HuH-7 (cell line): ENCODE results near the gene IGFL2.
"Not testable (repeated sequence)": the region's sequence is repeated elsewhere in the genome, so short reads cannot be mapped to it uniquely, and the experiment has no call there.

Source experiments
- DNase-seq: peaks from one replicate; pipeline ENCODE4 v3.0.0; 2011; ENCODE audit warnings: low spot score

Gene IGFL2

DNA sequence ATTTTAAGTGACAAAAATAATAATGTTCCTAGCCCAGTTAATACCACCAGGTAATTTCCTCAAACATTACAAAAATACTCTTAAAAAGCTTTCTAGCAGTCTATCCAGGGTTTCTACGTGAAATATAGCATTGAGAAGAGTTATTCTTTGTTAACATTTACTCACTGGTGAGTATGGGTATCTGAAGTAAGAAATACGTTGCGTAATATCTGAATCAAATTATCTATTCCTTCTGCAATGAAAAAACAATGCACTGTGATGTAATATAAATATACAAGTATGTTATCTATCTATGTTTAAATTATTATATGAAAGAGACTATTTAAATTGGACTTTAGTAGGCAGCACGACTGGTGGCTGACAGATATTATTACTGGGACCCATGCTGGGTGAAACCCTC lies 5.7 kb upstream of the IGFL2 start:
- DNase-seq, result no peak

DNA sequence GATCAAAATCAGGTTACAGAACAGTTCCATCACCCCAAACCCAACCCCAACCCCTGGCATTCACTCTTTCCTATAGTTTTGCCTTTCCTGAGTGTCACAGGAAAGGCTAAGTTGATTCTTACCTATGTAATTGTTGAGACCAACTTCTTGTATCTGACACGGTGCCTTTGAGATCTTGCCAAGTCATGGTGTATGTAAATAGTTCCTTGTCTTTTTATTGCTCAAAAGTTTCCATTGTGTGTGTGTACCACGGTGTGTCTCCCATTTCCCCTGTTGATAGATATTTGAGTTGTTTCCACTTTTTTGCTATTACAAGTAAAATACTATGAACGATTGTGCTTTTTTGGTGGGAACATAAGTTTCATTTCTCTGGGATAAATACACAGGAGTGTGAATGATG lies 3.3 kb upstream of the IGFL2 start:
- no peak for DNase-seq

DNA sequence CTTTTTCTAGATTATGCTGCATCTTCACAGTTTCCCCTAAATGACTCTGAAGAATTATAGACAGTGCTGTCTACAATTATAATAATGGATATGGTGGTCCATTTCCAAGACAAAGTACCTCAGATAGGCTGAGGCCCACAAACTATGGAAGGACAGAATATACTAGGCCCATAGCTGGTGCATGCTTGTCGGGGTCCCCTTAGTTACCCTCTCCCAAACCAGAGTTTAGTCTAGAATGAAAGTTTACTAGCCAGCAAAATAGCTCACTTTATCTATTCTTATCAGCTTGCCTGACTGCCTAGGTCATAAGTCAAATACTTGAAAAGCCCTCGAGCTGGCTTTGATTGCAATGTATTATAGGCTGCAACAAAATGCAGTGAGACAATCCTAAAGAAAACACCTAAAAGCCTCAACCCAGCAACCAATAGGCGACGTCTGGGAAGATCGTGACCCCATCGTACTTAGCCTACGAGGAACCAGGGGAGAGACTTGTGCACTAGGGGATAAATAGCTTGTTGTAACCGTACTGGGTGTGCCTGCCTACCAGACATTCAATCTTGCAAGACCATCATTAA lies 785 bp upstream of the IGFL2 start:
- no peak for DNase-seq

DNA sequence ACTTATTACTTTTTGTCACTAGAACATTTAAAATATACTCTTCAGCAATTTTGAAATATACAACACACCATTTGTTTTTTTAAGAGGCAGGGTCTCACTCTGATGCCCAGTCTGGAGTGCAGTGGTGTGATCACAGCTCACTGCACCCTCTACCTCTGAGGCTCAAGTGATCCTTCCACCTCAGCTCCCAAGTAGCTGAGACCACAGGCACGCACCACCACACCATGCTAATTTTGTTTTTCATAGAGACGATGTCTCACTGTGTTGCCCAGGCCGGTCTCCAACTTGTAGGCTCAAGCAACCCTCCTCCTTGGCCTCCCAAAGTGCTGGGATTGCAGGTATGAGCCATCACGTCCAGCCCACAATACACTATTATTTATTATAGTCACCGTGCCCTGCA lies 2.6 kb downstream of the IGFL2 start:
- DNase-seq, result no peak

DNA sequence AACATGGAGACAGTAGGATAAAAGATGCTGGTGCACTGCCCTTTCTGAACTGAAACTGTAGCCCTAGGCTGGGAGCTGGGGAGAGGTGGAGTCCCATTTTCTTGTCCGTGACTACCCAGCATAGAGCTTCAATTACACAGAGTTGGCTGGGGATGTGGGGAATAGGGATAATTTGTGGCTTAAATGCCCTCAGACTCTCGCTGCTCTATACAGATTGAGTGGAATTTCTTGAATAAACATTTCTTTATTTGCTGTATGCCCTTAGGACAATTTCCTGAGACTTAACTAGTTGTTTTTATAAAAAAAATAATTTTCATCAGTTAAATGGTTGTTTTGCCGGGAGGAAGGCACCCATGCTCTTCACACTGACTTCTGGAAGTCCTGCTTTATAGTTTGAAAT lies 7.2 kb downstream of the IGFL2 start:
- DNase-seq, result no peak

DNA sequence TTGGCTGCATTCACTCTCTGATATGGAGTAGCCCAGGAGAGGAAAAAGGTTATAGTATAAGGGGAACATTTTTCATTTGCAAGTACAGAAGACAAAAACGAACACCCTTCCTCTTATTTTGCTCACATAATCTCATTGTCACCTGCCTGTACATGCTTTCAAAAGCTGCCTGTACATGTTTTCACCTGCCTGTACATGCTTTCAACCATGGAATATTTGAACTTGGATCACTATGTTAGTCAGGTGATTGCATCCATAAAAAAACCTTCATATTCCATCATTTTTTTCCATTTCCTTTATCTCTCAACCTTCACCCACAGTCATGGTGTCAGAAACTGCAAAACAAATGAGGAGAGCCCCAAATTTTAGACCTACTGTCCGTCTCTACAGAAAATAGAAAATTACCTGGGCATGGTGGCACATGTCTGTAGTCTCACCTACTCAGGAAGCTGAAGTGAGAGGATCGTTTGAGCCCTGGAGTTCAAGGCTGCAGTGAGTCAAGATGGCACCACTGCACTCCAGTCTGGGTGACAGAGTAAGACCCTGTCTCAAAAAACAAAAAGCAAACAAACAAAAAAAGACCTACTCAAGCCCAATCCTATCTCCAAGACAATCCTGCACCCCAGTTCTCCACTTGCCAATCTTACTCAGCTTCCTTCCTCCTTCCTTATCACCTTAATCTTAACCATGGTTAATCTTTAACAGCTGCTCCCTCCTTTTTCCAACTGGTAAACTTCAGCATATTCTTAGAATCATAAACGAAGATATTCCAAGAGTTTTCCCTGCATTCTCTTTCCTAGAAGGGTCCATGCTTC lies 11.6 kb downstream of the IGFL2 start:
- DNase-seq, result no peak

DNA sequence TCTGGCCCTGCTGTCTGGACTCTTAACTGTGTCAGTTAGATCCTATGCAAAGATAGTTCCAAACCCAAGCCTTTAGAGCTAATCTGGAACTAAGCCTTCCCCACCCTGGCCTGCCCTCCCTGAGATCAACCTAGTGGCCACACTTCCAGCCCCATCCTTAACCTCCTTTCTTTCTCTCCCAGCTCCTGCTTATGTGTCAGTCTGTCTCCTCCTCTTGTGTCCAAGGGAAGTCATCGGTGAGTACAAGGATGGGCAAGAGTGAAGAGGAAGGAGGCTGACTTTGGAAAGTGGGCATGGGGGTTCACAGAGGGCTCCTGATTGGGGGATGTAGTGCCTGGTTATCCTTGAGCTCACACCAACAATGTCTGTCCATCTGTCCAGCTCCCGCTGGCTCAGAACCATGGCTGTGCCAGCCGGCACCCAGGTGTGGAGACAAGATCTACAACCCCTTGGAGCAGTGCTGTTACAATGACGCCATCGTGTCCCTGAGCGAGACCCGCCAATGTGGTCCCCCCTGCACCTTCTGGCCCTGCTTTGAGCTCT lies 12.3 kb downstream of the IGFL2 start:
- DNase-seq, result no peak

DNA sequence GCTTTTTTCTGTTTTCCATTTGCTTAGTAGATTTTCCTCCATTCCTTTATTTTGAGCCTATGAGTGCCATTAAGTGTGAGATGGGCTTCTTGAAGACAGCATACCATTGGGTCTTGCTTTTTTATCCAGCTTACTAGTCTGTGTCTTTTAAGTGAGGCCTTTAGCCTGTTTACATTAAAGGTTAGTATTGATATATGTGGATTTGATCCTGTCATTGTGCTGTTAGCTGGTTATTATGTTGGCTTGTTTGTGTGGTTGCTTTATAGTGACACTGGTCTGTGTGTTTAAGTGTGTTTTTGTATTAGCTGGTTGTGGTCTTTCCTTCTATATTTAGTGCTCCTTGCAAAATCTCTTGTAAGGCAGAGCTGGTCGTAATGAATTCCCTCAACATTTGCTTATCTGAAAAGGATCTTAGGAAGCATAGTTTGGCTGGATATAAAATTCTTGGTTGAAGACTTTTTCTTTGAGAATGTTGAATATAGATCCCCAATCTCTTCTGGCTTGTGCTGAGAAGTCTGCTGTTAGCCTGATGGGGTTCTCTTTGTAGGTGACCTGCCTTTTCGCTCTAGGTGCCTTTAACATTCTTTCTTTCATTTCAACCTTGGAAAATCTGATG lies 13.7 kb downstream of the IGFL2 start:
- not testable (repeated sequence) for DNase-seq

DNA sequence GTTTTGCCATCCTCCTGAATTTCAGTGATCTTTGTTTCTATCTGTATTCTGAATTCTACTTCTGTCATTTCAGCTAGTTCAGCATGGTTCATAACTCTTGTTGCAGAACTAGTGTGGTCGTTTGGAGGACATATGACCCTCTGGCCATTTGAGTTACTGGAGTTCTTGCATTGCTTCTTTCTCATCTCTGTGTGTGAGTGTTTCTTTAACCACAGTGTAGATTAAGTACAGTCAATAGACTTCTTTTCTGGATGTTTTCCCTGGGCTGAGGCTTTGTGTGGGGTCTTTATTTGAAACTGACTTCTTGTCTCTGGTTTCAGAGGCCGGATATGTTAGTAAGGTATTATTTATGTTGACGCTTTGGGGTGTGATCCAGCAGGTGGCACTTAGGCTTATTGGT lies 14.7 kb downstream of the IGFL2 start:
- no peak for DNase-seq

DNA sequence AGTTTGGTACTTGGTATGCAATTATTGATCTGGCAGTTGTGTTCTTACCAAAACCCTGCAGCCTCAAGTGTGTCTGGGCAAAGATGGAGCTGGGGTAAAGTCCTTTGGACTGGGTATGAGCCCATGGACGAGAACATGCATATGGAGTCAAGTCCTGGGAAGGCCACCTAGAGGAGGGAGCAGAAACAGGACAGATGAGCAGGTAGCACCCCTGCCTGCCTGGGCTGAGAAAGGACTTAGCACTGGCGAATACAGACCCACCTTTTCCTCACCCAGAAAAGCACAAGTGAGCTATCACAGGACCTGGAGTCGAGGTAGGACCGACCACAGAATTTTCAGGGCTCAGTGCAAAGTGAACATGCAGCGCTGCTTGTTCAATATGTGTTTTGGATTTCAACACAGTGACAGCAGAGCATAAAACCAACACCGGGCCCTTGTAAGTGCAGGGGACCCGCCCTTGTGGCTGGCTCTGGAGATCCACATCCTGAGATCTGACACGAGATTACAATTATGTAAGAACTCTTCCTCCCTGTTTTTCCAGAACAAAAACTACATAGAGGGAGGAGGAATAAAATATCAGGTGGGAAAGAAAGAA lies 25.9 kb downstream of the IGFL2 start:
- no peak for DNase-seq

DNA sequence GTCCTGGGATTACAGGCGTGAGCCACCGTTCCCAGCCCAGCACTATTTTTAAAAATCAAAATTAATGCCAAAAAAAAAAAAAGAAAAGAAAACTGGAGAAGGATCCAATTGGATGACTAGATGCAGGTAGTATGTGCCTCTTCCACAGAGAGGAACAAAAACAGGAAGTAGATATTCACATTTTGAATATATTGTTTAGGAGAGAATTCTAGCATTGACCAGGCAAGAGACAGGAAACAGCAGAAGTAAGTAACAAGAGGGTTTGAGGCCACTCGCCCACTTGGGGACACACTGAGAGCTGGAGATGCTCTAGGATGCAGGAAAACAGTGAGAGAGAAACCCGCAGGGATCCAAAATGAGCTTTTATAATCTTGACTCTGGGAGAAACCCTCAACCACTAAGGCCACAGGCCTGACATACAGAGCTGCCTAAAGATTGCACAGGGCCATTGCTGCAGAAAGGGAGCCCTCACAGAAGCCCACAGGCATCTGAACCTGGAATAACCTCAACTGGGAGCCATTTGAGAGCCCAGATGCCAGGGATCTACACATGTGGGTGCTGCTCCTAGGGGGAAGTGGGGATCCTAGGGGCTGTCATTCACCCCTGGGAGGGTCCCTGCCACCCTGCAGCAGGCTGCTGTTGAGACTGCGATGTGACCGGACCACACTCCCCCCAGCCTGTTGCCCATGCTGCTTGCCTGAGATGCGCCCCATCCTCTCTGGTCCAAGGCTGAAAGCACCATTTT lies 28.2 kb downstream of the IGFL2 start:
- no peak for DNase-seq

DNA sequence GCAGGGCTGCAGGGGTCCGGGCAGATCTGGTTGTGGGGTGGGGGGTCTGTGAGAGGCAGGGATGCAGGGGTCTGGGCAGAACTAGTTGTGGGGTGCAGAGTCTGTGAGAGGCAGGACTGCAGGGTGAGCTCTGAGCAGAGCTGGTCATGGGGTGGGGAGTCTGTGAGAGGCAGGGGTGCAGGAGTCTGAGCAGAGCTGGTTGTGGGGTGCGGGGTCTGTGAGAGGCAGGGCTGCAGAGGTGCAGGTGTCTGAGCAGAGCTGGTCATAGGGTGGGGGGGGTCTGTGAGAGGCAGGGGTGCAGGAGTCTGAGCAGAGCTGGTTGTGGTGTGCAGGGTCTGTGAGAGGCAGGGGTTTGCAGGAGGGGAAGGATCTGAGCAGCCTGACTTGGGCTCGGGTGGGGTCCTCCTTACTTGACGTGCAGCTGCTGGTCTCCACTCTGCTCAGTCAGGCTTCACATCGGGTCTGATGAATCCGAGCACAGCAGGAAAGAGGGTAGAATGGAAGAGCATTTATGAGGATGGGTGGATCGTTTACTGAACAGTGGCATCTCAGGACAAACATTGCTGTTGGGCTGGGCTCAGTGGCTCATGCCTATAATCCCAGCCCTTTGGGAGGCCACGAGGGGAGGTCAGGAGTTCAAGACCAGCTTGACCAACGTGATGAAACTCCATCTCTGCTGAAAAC lies 31.2 kb downstream of the IGFL2 start:
- no peak for DNase-seq

DNA sequence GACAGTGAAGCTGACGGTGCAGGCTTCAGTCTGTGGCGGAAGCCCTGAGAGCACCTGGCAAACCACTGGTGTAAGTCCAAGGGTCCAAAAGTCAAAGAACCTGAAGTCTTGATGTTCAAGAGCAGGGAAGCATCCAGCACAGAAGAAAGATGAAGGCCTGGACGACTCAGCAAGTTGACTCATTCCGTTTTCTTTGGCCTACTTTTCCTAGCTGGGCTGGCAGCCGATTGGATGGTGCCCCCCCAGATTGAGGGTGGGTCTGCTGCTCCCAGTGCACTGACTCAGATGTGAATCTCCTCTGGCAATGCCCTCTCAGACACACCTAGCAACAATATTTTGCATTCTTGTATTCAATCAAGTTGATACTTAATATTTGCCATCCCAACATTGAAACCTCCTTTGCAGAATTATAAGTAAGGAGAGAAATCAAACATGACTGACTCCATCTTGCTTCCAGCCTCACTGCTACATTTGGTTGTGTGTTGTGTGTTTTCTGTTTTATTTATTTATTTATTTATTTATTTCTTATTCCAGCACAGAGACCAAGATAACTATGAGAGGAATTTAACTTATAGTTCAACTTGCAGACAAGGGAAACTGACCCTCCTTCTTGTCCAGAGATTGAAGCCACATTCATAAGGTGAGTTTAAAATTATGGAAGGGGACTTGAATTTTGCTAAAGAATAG lies 32.8 kb downstream of the IGFL2 start:
- no peak for DNase-seq

DNA sequence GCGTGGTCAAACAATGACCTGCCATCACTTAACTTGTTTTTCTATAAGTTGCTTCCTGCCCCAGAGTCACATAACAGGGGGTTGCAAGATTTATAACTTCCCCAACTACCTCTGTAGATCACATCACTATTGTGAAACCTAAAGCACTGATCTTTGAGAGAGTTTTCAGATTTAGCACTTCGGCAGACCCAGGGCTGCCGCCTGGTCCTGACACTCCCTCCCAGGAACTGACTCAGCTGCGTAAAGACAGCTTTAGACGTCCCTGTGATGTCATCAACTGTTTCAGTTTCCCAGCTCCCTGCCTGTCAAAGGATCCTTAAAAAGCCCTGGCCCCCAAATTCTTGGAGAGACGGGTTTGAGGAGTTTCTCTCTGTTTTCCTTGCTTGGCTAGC lies 33.3 kb downstream of the IGFL2 start:
- DNase-seq, result no peak

DNA sequence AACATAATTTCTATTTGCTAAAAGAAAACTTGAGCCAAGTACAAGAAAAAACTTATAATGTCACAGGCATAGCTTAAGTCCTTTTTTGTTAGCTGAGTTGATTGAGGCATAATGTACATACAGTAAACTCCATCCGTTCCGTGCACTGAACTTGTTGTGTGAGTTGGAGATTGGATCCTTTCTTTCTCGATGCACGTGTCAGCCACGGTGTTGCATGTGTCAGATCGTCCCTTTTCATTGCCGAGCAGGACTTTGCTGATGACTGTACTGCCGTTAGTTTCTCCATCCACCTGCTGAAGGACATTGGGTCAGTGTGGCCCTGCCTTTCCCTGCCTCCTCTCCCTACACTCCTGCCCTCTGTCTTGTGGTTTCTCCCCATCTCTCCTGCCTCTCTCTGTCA lies 34.4 kb downstream of the IGFL2 start:
- DNase-seq, result no peak

DNA sequence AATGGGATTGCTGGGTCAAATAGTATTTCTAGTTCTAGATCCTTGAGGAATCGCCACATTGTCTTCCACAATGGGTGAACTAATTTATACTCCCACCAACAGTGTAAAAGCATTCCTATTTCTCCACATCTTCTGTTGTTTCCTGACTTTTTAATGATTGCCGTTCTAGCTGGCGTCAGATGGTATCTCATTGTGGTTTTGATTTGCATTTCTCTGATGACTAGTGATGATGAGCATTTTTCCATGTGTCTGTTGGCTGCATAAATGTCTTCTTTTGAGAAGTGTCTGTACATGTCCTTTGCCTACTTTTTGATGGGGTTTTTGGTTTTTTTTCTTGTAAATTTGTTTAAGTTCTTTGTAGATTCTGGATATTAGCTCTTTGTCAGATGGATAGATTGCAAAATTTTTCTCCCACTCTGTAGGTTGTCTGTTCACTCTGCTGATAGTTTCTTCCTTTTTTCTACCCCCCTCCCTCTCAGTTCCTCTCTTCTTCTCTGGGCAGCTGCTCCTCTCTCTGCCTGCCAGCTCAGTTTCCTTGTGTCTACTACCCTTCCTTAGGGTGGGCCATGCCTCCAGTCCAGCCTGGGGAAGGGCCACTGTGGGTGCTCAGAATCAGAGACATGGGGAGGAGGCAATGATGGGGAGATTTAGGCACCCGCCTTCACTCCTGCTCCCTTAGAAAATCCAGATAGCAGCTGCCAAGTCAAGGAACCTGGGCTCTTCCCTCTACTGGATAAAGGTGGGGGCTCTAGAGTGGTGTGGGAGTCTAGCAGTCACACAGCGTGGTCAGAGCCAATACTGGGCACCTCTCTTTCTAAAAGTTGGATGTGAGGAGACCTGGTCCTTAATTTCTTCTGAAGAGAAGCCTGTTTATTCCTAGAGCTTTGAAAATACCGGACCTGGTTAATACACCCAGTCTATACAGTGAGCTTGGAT lies 37.0 kb downstream of the IGFL2 start:
- not testable (repeated sequence) for DNase-seq

DNA sequence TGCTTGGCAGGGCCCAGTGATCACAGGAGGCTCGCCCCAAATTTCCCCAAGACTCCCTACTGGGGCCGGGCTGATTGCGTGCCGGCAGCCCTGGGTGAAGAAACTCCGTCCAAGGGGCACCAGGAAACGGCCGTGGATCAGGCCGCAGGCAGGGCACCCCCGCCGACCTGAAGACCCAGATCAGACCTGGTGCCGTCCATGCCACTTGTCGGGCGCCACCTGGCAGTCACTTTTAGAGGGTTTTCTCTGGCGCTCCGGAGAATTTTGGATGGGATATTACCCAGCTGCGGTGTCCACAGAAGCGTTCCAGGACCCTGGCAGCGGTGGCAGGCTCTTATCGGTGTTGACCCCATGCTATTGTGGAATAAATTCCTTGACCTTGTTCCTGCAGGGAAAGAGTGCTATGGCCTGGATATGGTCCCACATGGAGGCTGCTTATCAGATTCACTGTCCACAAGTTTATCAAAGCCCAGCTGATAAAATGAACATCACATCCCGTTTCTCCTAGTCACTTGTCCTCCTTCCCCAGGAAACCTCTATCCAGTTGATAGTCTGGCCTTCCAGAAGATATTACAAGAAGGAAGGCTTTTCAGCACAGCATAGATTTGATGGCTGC lies 38.2 kb downstream of the IGFL2 start:
- no peak for DNase-seq

DNA sequence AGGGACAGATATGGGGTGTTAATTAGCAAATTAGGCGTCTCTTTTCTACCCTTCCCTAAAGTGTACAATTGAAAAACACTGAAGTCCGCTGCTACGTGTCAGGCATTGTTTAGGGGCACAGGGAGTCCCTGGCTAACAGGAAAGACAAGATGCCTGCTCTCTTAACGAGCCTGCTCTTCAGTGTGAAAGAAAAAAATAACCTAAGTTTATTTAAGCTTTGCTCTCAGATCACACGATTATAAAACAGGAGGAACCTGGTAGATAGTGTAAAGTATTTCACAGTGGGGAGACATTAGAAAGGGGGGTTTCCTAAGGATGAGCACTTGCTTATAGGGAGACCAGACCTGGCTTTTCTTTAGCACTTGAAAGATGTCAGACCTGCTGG lies 38.7 kb downstream of the IGFL2 start:
- DNase-seq, result no peak
